Skin of body (tissue), 2 donors: Measurements from ENCODE around the gene RBM15B. TPM values are rescaled to one million over a fixed set of nuclear protein-coding genes. Genes with fewer than 3 reads are reported as not detected.

ENCODE experiments used
- DNase-seq: peaks from one replicate; lab custom pipeline; 2025; lab: John Stamatoyannopoulos, UW
- total RNA-seq: library from RNA; depleted of rRNA; stranded (reverse); fragments of >200 nt; gene quantifications from one replicate; pipeline ENCODE4 v1.2.3, GENCODE V29; 2014

The RBM15B gene
- total RNA-seq, 1 donor from 2014 or later: 16.5 TPM

DNA sequence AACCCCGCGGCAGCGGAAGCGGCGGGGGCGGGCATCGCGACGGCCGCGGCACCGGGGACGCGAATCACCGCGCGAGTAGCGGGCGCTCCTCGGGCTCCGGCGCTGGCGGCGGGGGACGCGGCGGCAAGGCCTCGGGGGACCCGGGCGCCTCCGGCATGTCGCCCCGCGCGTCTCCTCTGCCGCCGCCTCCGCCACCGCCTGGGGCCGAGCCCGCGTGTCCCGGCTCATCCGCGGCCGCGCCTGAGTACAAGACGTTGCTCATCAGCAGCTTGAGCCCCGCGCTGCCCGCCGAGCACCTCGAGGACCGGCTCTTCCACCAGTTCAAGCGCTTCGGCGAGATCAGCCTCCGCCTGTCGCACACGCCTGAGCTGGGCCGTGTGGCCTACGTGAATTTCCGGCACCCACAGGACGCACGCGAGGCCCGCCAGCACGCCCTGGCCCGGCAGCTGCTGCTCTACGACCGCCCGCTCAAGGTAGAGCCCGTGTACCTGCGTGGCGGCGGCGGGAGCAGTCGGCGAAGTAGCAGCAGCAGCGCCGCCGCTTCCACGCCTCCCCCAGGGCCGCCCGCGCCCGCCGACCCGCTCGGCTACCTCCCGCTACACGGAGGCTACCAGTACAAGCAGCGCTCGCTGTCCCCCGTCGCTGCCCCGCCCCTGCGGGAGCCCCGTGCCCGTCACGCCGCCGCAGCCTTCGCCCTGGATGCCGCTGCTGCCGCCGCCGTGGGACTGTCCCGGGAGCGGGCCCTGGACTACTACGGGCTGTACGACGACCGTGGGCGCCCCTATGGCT is 675 bp downstream of the RBM15B start:
- DNase-seq: no peak

- DNase-seq: no peak
Observed at GRCh38 chr3:51392355-51393133, 1.5 kb downstream of the RBM15B start.

- DNase-seq: no peak
Observed at GRCh38 chr3:51393134-51393495, 2.0 kb downstream of the RBM15B start.

- DNase-seq: no peak
Observed at GRCh38 chr3:51393564-51393963, 2.5 kb downstream of the RBM15B start.

- DNase-seq: no peak
Observed at GRCh38 chr3:51394541-51394940, 3.5 kb downstream of the RBM15B start.

GRCh38 chr3:51395493-51396213 is 4.6 kb downstream of the RBM15B start:
- no peak for DNase-seq

DNA sequence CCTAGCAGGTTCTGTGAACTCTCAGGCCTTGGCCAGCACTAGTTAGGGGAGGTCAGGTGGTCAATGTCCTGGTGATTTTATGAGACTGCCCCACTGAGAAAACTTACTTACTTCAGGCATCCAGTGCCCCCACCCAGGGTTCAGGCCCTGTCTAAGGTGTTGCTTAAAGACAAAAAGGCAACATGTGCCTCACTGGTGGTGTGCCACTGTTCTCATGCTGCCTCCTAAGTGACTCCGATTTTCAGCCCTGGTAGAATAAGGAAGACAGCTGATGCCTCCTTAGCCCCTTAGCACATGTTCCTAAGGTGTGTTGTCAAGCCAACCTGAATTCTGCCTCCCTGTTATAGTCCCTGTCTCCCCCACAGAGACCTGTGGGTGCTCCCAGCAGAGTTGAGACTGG is 5.3 kb downstream of the RBM15B start:
- no peak for DNase-seq

DNA sequence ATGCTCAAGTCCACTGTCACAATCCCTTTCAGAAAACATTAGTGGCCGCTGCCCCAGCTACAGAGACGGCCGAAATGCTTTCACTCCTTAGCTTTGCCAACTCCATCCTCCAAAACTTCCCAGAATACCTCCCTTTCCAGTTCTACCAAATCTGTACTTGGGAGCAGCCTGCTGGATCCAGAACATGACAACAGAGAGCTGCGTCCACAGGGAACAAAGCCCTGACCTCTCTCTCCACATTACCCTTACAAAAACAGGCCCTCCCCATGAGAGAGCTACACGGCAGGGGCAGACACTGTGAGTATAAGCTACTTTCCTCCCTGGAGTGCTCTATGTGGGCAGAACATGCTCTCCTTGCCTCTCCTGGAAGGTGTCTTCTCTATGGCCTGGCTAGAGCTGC is 6.3 kb downstream of the RBM15B start:
- no peak for DNase-seq

DNA sequence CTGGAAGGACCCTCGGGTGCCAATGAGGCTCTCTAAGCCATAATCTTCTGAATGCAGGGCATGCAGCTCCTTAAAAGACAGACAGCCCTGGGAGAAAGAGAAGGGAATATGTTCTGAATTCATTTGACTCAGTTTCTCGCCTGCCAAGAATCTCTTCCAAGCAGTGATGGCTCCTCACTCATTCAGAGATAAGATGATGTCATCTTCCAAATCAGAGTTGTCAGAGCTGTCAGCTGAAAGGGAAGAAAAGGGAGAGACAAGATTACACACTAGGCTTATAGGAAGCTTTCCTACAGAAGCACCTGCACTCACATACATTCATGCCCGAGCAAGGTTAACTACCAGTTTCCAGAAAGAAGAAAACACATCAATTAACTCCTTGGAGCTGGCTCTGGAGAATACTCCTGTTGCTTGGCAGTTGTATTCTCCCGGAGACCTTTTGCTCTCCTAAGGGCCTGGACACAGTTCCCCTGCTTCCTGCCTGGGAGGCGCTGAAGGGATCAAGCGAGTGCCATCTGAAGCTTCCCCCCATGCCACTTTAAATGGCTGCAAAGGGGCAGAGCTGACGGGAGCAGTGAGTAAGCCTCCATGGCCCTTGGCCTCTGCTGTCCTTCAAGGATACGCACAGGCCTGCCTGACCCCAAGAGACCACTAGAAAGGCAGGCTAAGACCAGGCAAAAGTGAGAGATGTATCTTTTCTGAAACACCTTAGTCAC is 7.7 kb downstream of the RBM15B start:
- DNase-seq: no peak

DNA sequence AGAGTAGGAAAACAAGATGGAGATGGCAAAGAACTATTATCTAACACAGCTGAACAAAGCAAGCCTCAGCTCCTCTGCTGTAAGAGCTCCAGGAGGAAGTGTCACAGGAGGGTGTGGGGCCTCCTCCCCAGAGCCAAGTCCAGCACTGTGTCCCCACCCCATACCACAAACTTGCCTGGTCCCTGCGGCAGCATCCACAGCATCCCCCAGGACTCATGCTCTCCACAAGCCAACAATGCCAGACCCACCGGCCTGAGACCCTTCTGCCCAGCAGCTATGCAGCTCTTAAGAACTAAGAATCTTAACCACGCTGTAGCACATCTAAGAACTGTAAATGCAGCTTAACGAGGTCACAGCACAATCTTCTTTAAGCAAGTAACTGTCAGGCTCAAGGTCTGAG is 9.1 kb downstream of the RBM15B start:
- no peak for DNase-seq

- no peak for DNase-seq
Observed at GRCh38 chr3:51401735-51402134, 10.7 kb downstream of the RBM15B start.

GRCh38 chr3:51403675-51404074 is 12.6 kb downstream of the RBM15B start:
- DNase-seq: no peak

DNA sequence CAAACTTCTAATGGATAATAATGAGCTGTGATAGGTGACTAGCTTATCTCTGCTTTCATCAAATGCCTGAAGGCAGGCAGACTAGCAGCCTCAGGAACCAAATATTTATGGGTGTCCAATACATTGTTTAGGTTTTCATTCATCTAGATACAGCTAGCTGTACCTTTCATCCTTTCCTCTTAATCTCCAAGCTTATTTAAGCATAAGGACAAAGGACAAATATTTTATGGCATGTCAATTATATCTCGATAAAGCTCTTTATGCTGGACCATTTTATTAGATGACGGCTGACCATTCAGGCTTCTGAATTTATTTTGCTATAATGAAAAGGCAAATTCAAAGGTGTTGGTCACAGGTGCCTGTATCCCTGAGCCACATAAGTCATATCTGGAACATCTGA is 16.9 kb downstream of the RBM15B start:
- no peak for DNase-seq

DNA sequence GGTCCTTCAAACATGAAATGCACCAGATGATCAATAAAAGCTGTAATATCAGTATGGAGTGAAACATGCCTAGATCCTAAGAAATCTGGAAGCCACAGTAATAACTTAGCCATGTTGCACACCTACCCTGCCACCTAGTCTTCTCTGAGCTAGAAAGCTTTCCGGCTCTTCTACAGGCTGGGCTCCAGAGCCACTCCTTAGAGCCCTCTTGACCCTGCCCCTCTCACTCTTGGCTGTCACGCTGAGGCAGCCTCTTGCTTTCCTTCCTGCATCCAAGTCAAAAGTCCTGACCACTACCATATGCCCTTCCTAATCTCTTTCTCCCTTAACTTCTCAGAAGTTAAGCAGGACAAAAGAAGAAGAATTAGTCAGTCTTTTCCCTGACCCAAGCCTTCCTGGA is 17.7 kb downstream of the RBM15B start:
- DNase-seq: no peak

GRCh38 chr3:51422211-51422610 is 31.1 kb downstream of the RBM15B start:
- DNase-seq: no peak

- DNase-seq: no peak
Observed at GRCh38 chr3:51426921-51427320, 35.8 kb downstream of the RBM15B start.

GRCh38 chr3:51429138-51429537 is 38.1 kb downstream of the RBM15B start:
- no peak for DNase-seq

DNA sequence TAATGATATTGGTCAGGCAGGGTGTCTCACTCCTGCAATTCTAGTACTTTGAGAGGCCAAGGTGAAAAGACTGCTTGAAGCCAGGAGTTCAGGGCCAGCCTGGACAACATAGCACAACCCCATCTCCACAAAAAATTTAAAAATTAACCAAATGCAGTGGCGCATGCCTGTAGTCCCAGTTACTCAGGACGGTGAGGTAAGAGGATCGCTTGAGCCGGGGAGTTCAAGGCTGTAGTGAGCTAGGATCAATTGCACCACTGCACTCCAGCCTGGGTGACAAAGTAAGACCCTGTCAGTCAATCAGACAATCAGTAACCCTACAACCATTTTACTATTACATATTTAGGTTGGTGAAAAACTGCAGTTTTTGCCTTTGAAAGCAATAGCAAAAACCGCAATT is 43.0 kb downstream of the RBM15B start:
- no peak for DNase-seq

DNA sequence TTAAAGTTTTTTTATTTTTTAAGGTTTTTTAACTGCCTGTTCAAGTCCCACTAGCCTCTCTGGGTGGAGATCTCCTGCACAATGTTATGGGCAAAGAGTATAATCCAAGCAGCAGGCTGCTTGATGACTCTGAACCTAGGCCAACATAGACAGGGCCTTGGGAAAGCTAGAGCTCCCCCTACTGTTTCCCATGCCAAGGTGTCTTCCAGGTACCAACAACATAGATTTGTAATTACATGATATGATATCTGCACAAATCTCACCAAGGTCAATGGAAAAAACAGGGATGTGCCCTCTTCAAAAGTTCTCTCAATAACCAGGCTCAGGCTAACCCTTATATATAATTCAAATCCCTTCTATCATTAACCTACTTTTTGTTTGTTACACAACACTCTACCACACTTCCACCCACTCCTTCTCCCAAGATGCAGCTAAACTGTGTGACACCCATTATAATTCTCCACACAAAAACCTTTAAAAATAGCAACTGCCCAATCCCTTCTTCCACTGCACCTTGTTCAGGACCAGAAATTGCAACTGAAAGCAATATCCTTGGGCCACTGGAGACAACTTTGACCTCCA is 43.8 kb downstream of the RBM15B start:
- no peak for DNase-seq

DNA sequence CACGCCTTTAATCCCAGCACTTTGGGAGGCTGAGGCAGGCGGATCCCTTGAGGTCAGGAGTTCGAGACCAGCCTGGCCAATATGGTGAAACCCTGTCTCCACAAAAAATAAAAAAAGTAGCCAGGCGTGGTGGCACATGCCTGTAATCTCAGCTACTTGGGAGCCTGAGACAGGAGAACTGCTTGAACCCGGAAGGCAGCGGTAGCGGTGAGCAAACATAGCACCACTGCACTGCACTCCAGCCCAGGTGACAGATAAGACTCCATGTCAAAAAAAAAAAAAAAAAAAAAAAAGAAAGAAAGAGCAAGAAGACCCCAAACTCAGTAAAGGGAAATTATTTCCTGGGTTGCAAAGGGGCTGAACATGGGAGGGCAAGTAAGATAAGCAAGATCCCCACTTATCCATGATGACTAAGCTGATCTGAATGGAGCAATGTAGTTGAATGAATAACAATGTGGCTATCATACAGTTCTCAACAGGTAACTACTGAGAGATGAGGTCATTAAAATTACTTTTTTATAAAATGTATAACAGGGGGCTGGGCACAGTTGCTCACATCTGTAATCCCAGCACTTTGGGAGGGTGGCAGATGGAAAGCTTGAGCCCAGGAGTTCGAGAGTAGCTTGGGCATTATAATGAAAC is 46.0 kb downstream of the RBM15B start:
- no peak for DNase-seq
